Loucy (cell line): Measurements from ENCODE around the gene HNRNPCL1.
"Not testable (repeated sequence)": the region's sequence is repeated elsewhere in the genome, so short reads cannot be mapped to it uniquely, and the experiment has no call there.

ENCODE experiments used
- H2AFZ ChIP-seq: fragments of 200-600 bp; sonication (generic); 2 replicates; pipeline ENCODE4 v1.6.0; 2016; ENCODE audit warnings: antibody characterized with exemption, mild to moderate bottlenecking, low read length, moderate library complexity
- H3F3A ChIP-seq: fragments of 200-600 bp; 2 replicates; pipeline ENCODE4 v1.6.0; 2016; ENCODE audit warnings: antibody characterized with exemption, low read depth, mild to moderate bottlenecking
- H3K27me3 ChIP-seq: fragments of 200-600 bp; sonication (generic); 2 replicates; pipeline ENCODE4 v1.6.1; 2014; ENCODE audit warnings: low read length, mild to moderate bottlenecking; ENCODE audit not compliant: insufficient read depth, poor library complexity, severe bottlenecking
- H3K36me3 ChIP-seq: fragments of 200-600 bp; sonication (generic); 2 replicates; pipeline ENCODE4 v1.6.1; 2016; ENCODE audit warnings: low read length; ENCODE audit not compliant: insufficient read depth
- H3K4me1 ChIP-seq: fragments of 200-600 bp; sonication (generic); 2 replicates; pipeline ENCODE4 v1.5.1; 2014; ENCODE audit warnings: low read length, mild to moderate bottlenecking; ENCODE audit not compliant: insufficient read depth, poor library complexity, severe bottlenecking
- H3K4me2 ChIP-seq: fragments of 200-600 bp; sonication (generic); 2 replicates; pipeline ENCODE4 v1.6.0; 2014; ENCODE audit warnings: antibody characterized with exemption, low read length, low read depth, mild to moderate bottlenecking; ENCODE audit not compliant: poor library complexity, severe bottlenecking
- H3K4me3 ChIP-seq: fragments of 200-600 bp; sonication (generic); 2 replicates; pipeline ENCODE4 v1.5.1; 2014; ENCODE audit warnings: low read length, mild to moderate bottlenecking, mixed read lengths; ENCODE audit not compliant: poor library complexity, severe bottlenecking
- H3K79me2 ChIP-seq: fragments of 200-600 bp; sonication (generic); 2 replicates; pipeline ENCODE4 v1.6.1; 2014; ENCODE audit warnings: low read length; ENCODE audit not compliant: insufficient read depth
- H3K9ac ChIP-seq: fragments of 200-600 bp; sonication (generic); 2 replicates; pipeline ENCODE4 v1.6.0; 2014; ENCODE audit warnings: mild to moderate bottlenecking, low read depth, low read length, moderate library complexity; ENCODE audit not compliant: poor library complexity, severe bottlenecking
- H3K9me2 ChIP-seq: fragments of 200-600 bp; sonication (generic); replicated peaks from 2 replicates; pipeline ENCODE4 v1.6.1; 2016; ENCODE audit warnings: low read depth, low read length, mixed read lengths
- H3K9me3 ChIP-seq: fragments of 200-600 bp; sonication (generic); 2 replicates; pipeline ENCODE4 v1.6.1; 2014; ENCODE audit warnings: mild to moderate bottlenecking, antibody characterized with exemption, low read length, low read depth; ENCODE audit not compliant: insufficient read depth
- H4K20me1 ChIP-seq: fragments of 200-600 bp; sonication (generic); 2 replicates; pipeline ENCODE4 v1.6.0; 2014; ENCODE audit warnings: antibody characterized with exemption, low read length, mild to moderate bottlenecking; ENCODE audit not compliant: insufficient read depth, poor library complexity, severe bottlenecking
- EZH2phosphoT487 ChIP-seq: fragments of 200-600 bp; IDR thresholded peaks from 2 replicates; pipeline ENCODE4 v1.6.1; 2018; ENCODE audit warnings: antibody characterized with exemption, mild to moderate bottlenecking, moderate library complexity, borderline replicate concordance
- TF ChIP-seq, protein P1 (sequence below): fragments of 200-600 bp; sonication (generic); conservative IDR thresholded peaks from 2 replicates; pipeline ENCODE4 v1.5.1; 2014; ENCODE audit warnings: mild to moderate bottlenecking, antibody characterized with exemption, low read length

The HNRNPCL1 gene

DNA sequence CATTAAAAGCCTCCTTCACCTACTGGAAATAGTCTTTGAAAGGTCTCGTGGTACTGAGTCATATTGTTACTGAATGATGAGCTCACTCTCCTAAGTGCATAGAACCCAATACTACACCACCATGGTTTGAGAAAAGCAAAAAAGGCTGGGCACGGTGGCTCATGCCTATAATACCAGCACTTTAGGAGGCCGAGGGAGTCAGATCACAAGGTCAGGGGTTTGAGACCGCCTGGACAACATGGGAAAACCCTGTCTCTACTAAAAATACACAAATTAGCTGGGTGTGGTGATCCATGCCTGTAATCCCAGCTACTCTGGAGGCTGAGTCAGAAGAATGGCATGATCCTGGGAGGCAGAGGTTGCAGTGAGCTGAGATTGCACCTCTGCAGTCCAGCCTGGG is 3.3 kb upstream of the HNRNPCL1 start:
- H3K9me3 ChIP-seq: no peaks in the 10 kb centered on the region
- TF ChIP-seq EZH2phosphoT487: no peak
- TF ChIP-seq, protein P1, sequence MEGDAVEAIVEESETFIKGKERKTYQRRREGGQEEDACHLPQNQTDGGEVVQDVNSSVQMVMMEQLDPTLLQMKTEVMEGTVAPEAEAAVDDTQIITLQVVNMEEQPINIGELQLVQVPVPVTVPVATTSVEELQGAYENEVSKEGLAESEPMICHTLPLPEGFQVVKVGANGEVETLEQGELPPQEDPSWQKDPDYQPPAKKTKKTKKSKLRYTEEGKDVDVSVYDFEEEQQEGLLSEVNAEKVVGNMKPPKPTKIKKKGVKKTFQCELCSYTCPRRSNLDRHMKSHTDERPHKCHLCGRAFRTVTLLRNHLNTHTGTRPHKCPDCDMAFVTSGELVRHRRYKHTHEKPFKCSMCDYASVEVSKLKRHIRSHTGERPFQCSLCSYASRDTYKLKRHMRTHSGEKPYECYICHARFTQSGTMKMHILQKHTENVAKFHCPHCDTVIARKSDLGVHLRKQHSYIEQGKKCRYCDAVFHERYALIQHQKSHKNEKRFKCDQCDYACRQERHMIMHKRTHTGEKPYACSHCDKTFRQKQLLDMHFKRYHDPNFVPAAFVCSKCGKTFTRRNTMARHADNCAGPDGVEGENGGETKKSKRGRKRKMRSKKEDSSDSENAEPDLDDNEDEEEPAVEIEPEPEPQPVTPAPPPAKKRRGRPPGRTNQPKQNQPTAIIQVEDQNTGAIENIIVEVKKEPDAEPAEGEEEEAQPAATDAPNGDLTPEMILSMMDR: no peak

DNA sequence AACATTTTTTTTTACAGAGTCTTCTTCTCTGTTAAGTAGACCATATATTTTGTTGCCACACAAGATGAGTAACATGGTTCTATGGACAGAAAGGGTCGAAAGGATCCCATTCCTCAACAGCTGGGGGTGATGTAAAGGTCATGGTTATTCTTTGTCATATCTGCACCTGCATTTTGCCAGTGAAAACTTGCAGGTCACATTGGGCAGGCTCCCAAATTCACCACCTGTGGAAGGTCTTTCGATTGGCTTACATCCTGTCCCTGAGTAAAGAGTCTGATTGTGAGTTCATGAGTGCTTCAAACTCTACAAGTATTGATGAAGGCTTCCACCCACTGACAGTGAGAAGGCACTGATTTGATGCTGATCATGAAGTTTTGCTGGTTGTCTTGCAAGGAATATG is 15.3 kb downstream of the HNRNPCL1 start:
- not testable (repeated sequence) for H3K9me3 ChIP-seq, H4K20me1 ChIP-seq, H3K4me3 ChIP-seq, H3K79me2 ChIP-seq, H3F3A ChIP-seq, H3K4me1 ChIP-seq, H3K36me3 ChIP-seq, H3K27me3 ChIP-seq, H3K9me2 ChIP-seq, H3K9ac ChIP-seq, H2AFZ ChIP-seq, H3K4me2 ChIP-seq

More for the DNA sequence above, 3.3 kb upstream of the HNRNPCL1 start:
- Histone ChIP-seq H3K9ac (no peak overlapping the region), H3K27me3 (no peaks in the 10 kb centered on the region), H3K4me2 (no peak overlapping the region), H2AFZ (no peak overlapping the region), H3K9me2 (no peaks in the 10 kb centered on the region), H3K79me2 (no peaks in the 10 kb centered on the region), H4K20me1 (no peaks in the 10 kb centered on the region), H3K4me3 (no peak overlapping the region), H3F3A (no peaks in the 10 kb centered on the region), H3K36me3 (no peaks in the 10 kb centered on the region), H3K4me1 (no peaks in the 10 kb centered on the region)

DNA sequence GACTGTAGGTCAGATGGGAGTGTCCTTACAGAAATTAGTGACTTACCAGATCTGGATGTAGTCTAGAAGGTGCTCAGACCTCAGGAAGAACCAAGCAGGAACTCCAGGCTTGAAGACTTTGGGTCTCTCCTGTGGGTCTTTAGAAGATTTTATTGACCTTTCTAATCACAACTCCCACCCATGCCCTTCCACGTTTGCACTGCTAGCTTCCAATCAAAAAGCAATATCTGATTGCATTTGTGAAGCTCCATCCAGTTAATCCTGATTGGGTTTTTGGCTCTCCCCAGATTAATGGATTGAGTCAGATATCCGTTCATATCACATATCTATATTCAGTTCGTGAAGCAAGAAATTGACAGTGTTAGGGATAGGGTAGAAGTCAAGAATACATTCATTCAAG is 17.2 kb downstream of the HNRNPCL1 start, which contains the start of gene PRAMEF11:
PRAMEF11 (minus strand) TSS at position 101 of the 400 bp plus-strand sequence. CDS start 2,621 bp downstream, outside the sequence.
- not testable (repeated sequence) for H3K79me2 ChIP-seq, H4K20me1 ChIP-seq, H3K27me3 ChIP-seq, H3K9me2 ChIP-seq, H3K9ac ChIP-seq, H3F3A ChIP-seq, H3K4me2 ChIP-seq, H3K9me3 ChIP-seq, H2AFZ ChIP-seq, H3K4me3 ChIP-seq, H3K4me1 ChIP-seq, H3K36me3 ChIP-seq

DNA sequence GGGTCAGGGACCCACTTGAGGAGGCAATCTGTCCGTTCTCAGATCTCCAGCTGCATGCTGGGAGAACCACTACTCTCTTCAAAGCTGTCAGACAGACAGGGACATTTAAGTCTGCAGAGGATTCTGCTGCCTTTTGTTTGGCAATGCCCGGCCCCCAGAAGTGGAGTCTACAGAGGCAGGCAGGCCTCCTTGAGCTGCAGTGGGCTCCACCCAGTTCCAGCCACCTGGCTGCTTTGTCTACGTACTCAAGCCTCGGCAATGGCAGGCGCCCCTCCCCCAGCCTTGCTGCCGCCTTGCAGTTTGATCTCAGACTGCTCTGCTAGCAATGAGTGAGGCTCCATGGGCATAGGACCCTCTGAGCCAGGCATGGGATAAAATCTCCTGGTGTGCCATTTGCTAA is 29.5 kb downstream of the HNRNPCL1 start:
- not testable (repeated sequence) for H3K4me1 ChIP-seq, H3K36me3 ChIP-seq, H2AFZ ChIP-seq, H3K9me3 ChIP-seq, H4K20me1 ChIP-seq, H3F3A ChIP-seq, H3K79me2 ChIP-seq, H3K9ac ChIP-seq, H3K4me2 ChIP-seq, H3K27me3 ChIP-seq, H3K4me3 ChIP-seq, H3K9me2 ChIP-seq

DNA sequence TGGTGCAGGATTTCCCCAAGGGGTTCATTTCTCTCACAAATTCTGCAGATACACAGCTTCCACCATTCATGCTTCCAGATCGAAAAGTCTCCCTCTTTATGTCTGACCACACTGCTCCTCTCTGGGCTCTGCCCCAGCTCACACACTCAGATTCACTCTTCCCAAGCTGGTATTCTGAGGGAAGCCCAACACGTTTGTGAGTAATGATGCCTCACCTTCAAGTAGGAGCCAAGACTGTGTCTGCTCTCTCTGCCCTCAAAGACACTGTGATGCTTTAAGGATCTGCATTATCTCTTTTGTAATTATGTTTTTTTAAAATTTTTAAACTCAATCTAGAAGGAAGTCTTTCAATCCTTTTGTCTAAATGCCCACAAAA is 37.1 kb downstream of the HNRNPCL1 start:
- Histone ChIP-seq H2AFZ (no peak overlapping the region), H3K27me3 (no peaks in the 10 kb centered on the region), H3K36me3 (no peaks in the 10 kb centered on the region), H3K9ac (no peak overlapping the region), H3K9me2 (no peaks in the 10 kb centered on the region), H3K4me2 (no peak overlapping the region), H3F3A (no peaks in the 10 kb centered on the region), H3K79me2 (no peaks in the 10 kb centered on the region), H3K4me3 (no peak overlapping the region), H3K4me1 (no peaks in the 10 kb centered on the region), H3K9me3 (no peaks in the 10 kb centered on the region), H4K20me1 (no peaks in the 10 kb centered on the region)
- no peak for TF ChIP-seq EZH2phosphoT487
- TF ChIP-seq, protein P1: no peak
